K562 (cell line): Measurements from ENCODE around the gene SH3YL1.

Source experiments
- CBX8 ChIP-seq: fragments of 200-600 bp; sonication (generic); IDR thresholded peaks from 2 replicates; pipeline ENCODE4 v1.6.1; 2012; ENCODE audit warnings: borderline replicate concordance, mixed run types, low read depth, mild to moderate bottlenecking, moderate library complexity, mixed read lengths, low read length, control low read depth, inconsistent platforms; ENCODE audit not compliant: poor library complexity, severe bottlenecking; ENCODE audit errors: extremely low read depth
- CEBPB ChIP-seq: fragments of 450-650 bp; IDR thresholded peaks from 2 replicates; pipeline ENCODE4 v1.6.1; 2016; ENCODE audit warnings: missing genetic modification characterization, missing compliant biosample characterization
- GTF2F1 ChIP-seq: IDR thresholded peaks from 2 replicates; pipeline ENCODE4 v1.6.1; 2011; ENCODE audit warnings: low read depth, low read length, improper control_type of control experiment
- TF ChIP-seq, protein P1 (sequence below): sonication (generic); formaldehyde crosslinking; IDR thresholded peaks from 2 replicates; pipeline ENCODE4 v1.9.0; 2022; ENCODE audit warnings: mild to moderate bottlenecking, missing genetic modification reagents
- TF ChIP-seq, protein P2 (sequence below): fragments of 450-650 bp; IDR thresholded peaks from 2 replicates; pipeline ENCODE4 v1.6.1; 2017; ENCODE audit warnings: antibody characterized with exemption
- TF ChIP-seq, protein P3 (sequence below): sonication (generic); formaldehyde crosslinking; IDR thresholded peaks from 2 replicates; pipeline ENCODE4 v1.8.0; 2022; ENCODE audit warnings: mild to moderate bottlenecking, missing genetic modification reagents
- TF ChIP-seq, protein P4 (sequence below): fragments of 250-450 bp; sonication (Bioruptor Pico); IDR thresholded peaks from 2 replicates; pipeline ENCODE4 v1.4.0; 2020

DNA sequence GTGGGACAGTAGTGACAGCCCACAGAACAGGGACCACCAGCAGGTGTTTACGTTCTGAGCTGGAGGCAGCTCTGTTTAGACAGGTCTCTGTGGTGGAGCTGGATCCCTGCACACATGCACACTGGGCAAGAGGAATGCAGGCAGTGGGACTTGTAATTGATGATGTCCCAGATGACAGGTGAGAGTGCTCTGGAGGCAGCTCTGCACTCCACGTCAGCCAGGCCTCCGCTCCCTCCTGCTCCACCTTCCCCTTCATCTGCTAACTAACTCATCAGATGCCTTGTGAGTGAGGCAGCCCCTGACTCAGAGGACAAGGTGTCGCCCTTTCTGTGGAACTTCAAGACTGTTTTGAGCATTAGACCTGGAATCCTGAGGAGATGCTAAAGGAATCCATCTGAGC, 53.2 kb downstream of the SH3YL1 start:
- TF ChIP-seq, protein P1, sequence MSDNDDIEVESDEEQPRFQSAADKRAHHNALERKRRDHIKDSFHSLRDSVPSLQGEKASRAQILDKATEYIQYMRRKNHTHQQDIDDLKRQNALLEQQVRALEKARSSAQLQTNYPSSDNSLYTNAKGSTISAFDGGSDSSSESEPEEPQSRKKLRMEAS (CRISPR knock-in tag): no peak
- TF ChIP-seq, protein P2, sequence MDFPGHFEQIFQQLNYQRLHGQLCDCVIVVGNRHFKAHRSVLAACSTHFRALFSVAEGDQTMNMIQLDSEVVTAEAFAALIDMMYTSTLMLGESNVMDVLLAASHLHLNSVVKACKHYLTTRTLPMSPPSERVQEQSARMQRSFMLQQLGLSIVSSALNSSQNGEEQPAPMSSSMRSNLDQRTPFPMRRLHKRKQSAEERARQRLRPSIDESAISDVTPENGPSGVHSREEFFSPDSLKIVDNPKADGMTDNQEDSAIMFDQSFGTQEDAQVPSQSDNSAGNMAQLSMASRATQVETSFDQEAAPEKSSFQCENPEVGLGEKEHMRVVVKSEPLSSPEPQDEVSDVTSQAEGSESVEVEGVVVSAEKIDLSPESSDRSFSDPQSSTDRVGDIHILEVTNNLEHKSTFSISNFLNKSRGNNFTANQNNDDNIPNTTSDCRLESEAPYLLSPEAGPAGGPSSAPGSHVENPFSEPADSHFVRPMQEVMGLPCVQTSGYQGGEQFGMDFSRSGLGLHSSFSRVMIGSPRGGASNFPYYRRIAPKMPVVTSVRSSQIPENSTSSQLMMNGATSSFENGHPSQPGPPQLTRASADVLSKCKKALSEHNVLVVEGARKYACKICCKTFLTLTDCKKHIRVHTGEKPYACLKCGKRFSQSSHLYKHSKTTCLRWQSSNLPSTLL: no peak
- TF ChIP-seq GTF2F1 (no peak), CEBPB (tag) (no peak), CBX8 (no peak)
- TF ChIP-seq, protein P3, sequence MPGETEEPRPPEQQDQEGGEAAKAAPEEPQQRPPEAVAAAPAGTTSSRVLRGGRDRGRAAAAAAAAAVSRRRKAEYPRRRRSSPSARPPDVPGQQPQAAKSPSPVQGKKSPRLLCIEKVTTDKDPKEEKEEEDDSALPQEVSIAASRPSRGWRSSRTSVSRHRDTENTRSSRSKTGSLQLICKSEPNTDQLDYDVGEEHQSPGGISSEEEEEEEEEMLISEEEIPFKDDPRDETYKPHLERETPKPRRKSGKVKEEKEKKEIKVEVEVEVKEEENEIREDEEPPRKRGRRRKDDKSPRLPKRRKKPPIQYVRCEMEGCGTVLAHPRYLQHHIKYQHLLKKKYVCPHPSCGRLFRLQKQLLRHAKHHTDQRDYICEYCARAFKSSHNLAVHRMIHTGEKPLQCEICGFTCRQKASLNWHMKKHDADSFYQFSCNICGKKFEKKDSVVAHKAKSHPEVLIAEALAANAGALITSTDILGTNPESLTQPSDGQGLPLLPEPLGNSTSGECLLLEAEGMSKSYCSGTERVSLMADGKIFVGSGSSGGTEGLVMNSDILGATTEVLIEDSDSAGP (CRISPR knock-in tag): no peak
- TF ChIP-seq, protein P4, sequence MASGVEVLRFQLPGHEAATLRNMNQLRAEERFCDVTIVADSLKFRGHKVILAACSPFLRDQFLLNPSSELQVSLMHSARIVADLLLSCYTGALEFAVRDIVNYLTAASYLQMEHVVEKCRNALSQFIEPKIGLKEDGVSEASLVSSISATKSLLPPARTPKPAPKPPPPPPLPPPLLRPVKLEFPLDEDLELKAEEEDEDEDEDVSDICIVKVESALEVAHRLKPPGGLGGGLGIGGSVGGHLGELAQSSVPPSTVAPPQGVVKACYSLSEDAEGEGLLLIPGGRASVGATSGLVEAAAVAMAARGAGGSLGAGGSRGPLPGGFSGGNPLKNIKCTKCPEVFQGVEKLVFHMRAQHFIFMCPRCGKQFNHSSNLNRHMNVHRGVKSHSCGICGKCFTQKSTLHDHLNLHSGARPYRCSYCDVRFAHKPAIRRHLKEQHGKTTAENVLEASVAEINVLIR (CRISPR knock-in tag): no peak
